GM12874 (cell line): ENCODE data around the gene TC2N.

Experiments
- CTCF ChIP-seq: IDR thresholded peaks from 2 replicates; pipeline ENCODE4 v1.5.1; 2011; ENCODE audit warnings: low read depth, mild to moderate bottlenecking, control low read depth, low read length, moderate library complexity; ENCODE audit not compliant: insufficient read depth

The TC2N gene

GRCh38 chr14:91835920-91836843, 31.2 kb downstream of the TC2N start:
- no peak for TF ChIP-seq CTCF

- TF ChIP-seq CTCF = no peak
Observed at GRCh38 chr14:91835197-91835919, 32.0 kb downstream of the TC2N start.

- no peak for TF ChIP-seq CTCF
Observed at GRCh38 chr14:91834571-91834970, 32.8 kb downstream of the TC2N start.

- TF ChIP-seq CTCF = no peak
Observed at GRCh38 chr14:91831337-91831736, 36.0 kb downstream of the TC2N start.

GRCh38 chr14:91830777-91831176, 36.6 kb downstream of the TC2N start:
- no peak for TF ChIP-seq CTCF

- no peak for TF ChIP-seq CTCF
Observed at GRCh38 chr14:91829511-91829910, 37.8 kb downstream of the TC2N start.

- no peak for TF ChIP-seq CTCF
Observed at GRCh38 chr14:91827746-91828145, 39.6 kb downstream of the TC2N start.
